SK-N-SH (cell line): ENCODE results near the gene FBLIM1.
A peak's percentile ranks its signal among the peaks of the same experiment; 100 is the strongest.

ENCODE experiments used
- CHD2 ChIP-seq: fragments of 150-350 bp; IDR thresholded peaks from 2 replicates; pipeline ENCODE4 v1.6.1; 2018; ENCODE audit warnings: low read length; ENCODE audit not compliant: partially characterized antibody
- CTCF ChIP-seq: fragments of 200-600 bp; sonication (generic); IDR thresholded peaks from 2 replicates; pipeline ENCODE4 v1.6.1; 2017; ENCODE audit warnings: antibody characterized with exemption, mild to moderate bottlenecking, moderate library complexity
- EP300 ChIP-seq, 2 experiments: IDR thresholded peaks; 2 replicates each; pipeline versions ENCODE4 v1.4.0 to v1.6.1; 2012; ENCODE audit warnings: borderline replicate concordance in 1 of 2, low read depth in 1 of 2, low read length in 1 of 2
- FOSL2 ChIP-seq: IDR thresholded peaks from 2 replicates; pipeline ENCODE4 v1.4.0; 2012; ENCODE audit warnings: low read depth, mild to moderate bottlenecking, moderate library complexity, borderline replicate concordance
- GABPA ChIP-seq: IDR thresholded peaks from 2 replicates; pipeline ENCODE4 v1.4.0; 2012; ENCODE audit warnings: low read depth, mild to moderate bottlenecking
- MXI1 ChIP-seq: IDR thresholded peaks from 2 replicates; pipeline ENCODE4 v1.6.1; 2012; ENCODE audit warnings: mild to moderate bottlenecking, low read depth, low read length, improper control_type of control experiment
- RCOR1 ChIP-seq: fragments of 150-350 bp; IDR thresholded peaks from 2 replicates; pipeline ENCODE4 v1.6.1; 2017; ENCODE audit warnings: antibody characterized with exemption, low read length
- REST ChIP-seq: IDR thresholded peaks from 2 replicates; pipeline ENCODE4 v1.6.1; 2012; ENCODE audit warnings: mild to moderate bottlenecking, low read depth, low read length, moderate library complexity
- RFX5 ChIP-seq: IDR thresholded peaks from 2 replicates; pipeline ENCODE4 v1.6.1; 2012; ENCODE audit warnings: mild to moderate bottlenecking, improper control_type of control experiment, low read length
- TAF1 ChIP-seq: IDR thresholded peaks from 2 replicates; pipeline ENCODE4 v1.6.1; 2012; ENCODE audit warnings: low read depth, mild to moderate bottlenecking, low read length, moderate library complexity, borderline replicate concordance
- YY1 ChIP-seq: IDR thresholded peaks from 2 replicates; pipeline ENCODE4 v1.4.0; 2012; ENCODE audit warnings: low read depth, mild to moderate bottlenecking
- TF ChIP-seq, protein P1 (sequence below): IDR thresholded peaks from 2 replicates; pipeline ENCODE4 v1.4.0; 2012; ENCODE audit warnings: low read depth
- TF ChIP-seq, protein P2 (sequence below): IDR thresholded peaks from 2 replicates; pipeline ENCODE4 v1.4.0; 2012; ENCODE audit warnings: low read depth, borderline replicate concordance

DNA sequence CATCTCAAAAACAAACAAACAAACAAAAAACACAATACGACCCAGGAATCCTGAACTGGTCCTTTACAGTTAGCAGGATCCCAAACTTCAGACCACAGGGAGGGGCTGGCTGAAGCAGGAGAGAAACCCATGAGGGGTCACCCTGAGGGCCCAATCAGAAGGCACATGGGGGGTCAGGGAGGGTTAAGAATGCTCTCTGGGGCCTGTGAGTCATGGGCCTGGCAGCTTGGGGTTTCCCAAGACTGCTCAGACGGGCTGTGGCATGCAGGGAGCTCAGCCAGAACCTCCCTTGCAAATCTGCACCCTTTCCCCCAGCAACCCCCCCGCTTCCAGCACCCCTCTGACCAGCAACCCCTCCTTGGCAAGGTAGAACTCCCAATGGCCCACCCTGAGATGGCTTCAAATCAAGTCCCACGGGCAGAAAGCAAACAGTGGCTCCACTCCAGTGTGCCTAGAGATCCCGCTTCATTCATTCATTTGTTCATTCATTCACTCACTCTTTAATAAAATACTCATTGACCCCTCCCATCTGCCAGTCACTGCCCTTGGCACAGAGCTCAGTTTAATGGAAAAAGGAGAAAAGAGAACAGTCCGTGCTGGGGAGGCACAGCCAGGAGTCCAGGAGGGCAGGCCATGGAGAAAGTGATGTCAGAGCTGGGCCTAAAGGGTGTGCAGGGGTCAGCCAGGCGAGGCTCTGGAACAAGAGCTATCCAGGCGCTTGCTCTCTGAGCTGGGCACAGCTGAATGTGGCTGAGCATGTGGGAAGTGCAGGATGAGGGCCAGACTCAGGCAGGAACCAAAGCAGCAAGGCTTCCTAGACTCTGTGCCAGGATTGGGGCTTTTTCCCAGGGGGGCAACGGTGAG, 40.6 kb downstream of the FBLIM1 start:
- TF ChIP-seq GABPA (no peak), RCOR1 (no peak), RFX5 (no peak), CTCF (no peak), MXI1 (no peak), REST (0 out of 2 replicates have a peak, but pooled peaks have one; percentile 28), CHD2 (no peak), EP300 (IDR thresholded peaks at IDR 0.05; ENCODE audit: borderline replicate concordance in 1 of 2, low read depth in 1 of 2, low read length in 1 of 2) (peak in 1 of 2 experiments; percentile 93; a peak in 2 of 4 replicates), TAF1 (peak; percentile 40; the same call in 1 of the 2 replicates), FOSL2 (peak; percentile 96), YY1 (no peak)
- TF ChIP-seq, protein P1, sequence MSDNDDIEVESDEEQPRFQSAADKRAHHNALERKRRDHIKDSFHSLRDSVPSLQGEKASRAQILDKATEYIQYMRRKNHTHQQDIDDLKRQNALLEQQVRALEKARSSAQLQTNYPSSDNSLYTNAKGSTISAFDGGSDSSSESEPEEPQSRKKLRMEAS, result peak; percentile 73
- TF ChIP-seq, protein P2, sequence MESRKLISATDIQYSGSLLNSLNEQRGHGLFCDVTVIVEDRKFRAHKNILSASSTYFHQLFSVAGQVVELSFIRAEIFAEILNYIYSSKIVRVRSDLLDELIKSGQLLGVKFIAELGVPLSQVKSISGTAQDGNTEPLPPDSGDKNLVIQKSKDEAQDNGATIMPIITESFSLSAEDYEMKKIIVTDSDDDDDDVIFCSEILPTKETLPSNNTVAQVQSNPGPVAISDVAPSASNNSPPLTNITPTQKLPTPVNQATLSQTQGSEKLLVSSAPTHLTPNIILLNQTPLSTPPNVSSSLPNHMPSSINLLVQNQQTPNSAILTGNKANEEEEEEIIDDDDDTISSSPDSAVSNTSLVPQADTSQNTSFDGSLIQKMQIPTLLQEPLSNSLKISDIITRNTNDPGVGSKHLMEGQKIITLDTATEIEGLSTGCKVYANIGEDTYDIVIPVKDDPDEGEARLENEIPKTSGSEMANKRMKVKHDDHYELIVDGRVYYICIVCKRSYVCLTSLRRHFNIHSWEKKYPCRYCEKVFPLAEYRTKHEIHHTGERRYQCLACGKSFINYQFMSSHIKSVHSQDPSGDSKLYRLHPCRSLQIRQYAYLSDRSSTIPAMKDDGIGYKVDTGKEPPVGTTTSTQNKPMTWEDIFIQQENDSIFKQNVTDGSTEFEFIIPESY, result peak; percentile 76; the same call in 1 of the 2 replicates
